SK-N-SH (cell line): ENCODE measurements around the gene ADGRF5. TPM values are rescaled to one million over a fixed set of nuclear protein-coding genes. Genes with fewer than 3 reads are reported as not detected.

ENCODE experiments used
- CTCF ChIA-PET: fragments of 300-600, 350-600 bp; formaldehyde crosslinking; extraction: SDS; loops from one replicate; lab custom pipeline; 2021; lab: Yijun Ruan, JAX
- POLR2A ChIA-PET: fragments of 350-600 bp; sonication (Branson Sonifier 250); formaldehyde crosslinking; extraction: SDS; loops from one replicate; lab custom pipeline; 2020; ENCODE audit warnings: antibody characterized with exemption, inconsistent platforms; lab: Yijun Ruan, JAX
- DNase-seq: peaks from one replicate; pipeline ENCODE4 v3.0.0; 2012
- H2AFZ ChIP-seq: fragments of 200-600 bp; sonication (generic); 2 replicates; pipeline ENCODE4 v1.8.1; 2016; ENCODE audit warnings: antibody characterized with exemption, mild to moderate bottlenecking, low read depth
- H3F3A ChIP-seq: fragments of 200-600 bp; sonication (generic); replicated peaks from 2 replicates; pipeline ENCODE3; 2016; ENCODE audit warnings: antibody characterized with exemption, mild to moderate bottlenecking; ENCODE audit not compliant: insufficient read depth
- H3K27ac ChIP-seq, 2 experiments: fragments of 200-500 bp in 1 of 2; fragments of 200-600 bp in 1 of 2; sonication (Bioruptor generic) in 1 of 2; sonication (generic), shearing (Covaris generic) in 1 of 2; 2 replicates each; pipeline versions ENCODE4 v1.5.1 to v1.6.1; 2014 to 2016; ENCODE audit warnings: low read depth in 2 of 2, inconsistent platforms in 1 of 2, low read length in 1 of 2, mild to moderate bottlenecking in 1 of 2, mixed read lengths in 1 of 2
- H3K27me3 ChIP-seq: fragments of 200-600 bp; sonication (generic), shearing (Covaris generic); 2 replicates; pipeline ENCODE4 v1.6.1; 2016; ENCODE audit warnings: mixed run types; ENCODE audit not compliant: insufficient read depth
- H3K36me3 ChIP-seq, 2 experiments: fragments of 200-500 bp in 1 of 2; fragments of 200-600 bp in 1 of 2; sonication (Bioruptor generic) in 1 of 2; sonication (generic) in 1 of 2; replicated peaks in 1 of 2; 2 replicates each; pipeline versions ENCODE3 to v1.5.1; 2014 to 2016; ENCODE audit warnings: low read length in 1 of 2, mild to moderate bottlenecking in 1 of 2; ENCODE audit not compliant: insufficient read depth in 2 of 2, control insufficient read depth in 1 of 2
- H3K4me1 ChIP-seq, 2 experiments: fragments of 200-500 bp in 1 of 2; fragments of 200-600 bp in 1 of 2; sonication (Bioruptor generic) in 1 of 2; sonication (generic), shearing (Covaris generic) in 1 of 2; 2 replicates each; pipeline versions ENCODE4 v1.5.1 to v1.6.1; 2014 to 2016; ENCODE audit warnings: low read depth in 1 of 2, low read length in 1 of 2, mixed run types in 1 of 2; ENCODE audit not compliant: insufficient read depth in 2 of 2, control insufficient read depth in 1 of 2
- H3K4me2 ChIP-seq: fragments of 200-600 bp; sonication (generic), shearing (Covaris generic); 2 replicates; pipeline ENCODE4 v1.6.1; 2017; ENCODE audit warnings: mixed run types
- H3K4me3 ChIP-seq, 2 experiments: fragments of 200-500 bp in 1 of 2; fragments of 200-600 bp in 1 of 2; sonication (Bioruptor generic) in 1 of 2; sonication (generic), shearing (Covaris generic) in 1 of 2; 2 replicates each; pipeline versions ENCODE4 v1.5.1 to v1.8.1; 2014 to 2016; ENCODE audit warnings: low read depth in 2 of 2, inconsistent platforms in 1 of 2, low read length in 1 of 2, mild to moderate bottlenecking in 1 of 2, mixed read lengths in 1 of 2, moderate library complexity in 1 of 2
- H3K79me2 ChIP-seq: fragments of 200-600 bp; sonication (generic); 2 replicates; pipeline ENCODE4 v1.8.1; 2017; ENCODE audit warnings: mild to moderate bottlenecking; ENCODE audit not compliant: insufficient read depth
- H3K9ac ChIP-seq: fragments of 200-600 bp; sonication (generic); 2 replicates; pipeline ENCODE4 v1.6.1; 2017; ENCODE audit warnings: mixed run types
- H3K9me2 ChIP-seq: fragments of 200-600 bp; sonication (generic); 2 replicates; pipeline ENCODE4 v1.6.1; 2017; ENCODE audit warnings: mixed run types
- H3K9me3 ChIP-seq: fragments of 200-600 bp; sonication (generic); 2 replicates; pipeline ENCODE4 v1.6.1; 2017; ENCODE audit warnings: mixed run types, mild to moderate bottlenecking, moderate library complexity
- H4K20me1 ChIP-seq: fragments of 200-600 bp; sonication (generic); 2 replicates; pipeline ENCODE4 v1.6.1; 2017; ENCODE audit warnings: mild to moderate bottlenecking, mixed run types; ENCODE audit not compliant: insufficient read depth
- ELF1 ChIP-seq: IDR thresholded peaks from 2 replicates; pipeline ENCODE4 v1.4.0; 2012
- EZH2phosphoT487 ChIP-seq: fragments of 200-600 bp; sonication (generic); IDR thresholded peaks from 2 replicates; pipeline ENCODE4 v1.6.1; 2017; ENCODE audit warnings: low read depth, mixed run types, mild to moderate bottlenecking, antibody characterized with exemption, moderate library complexity, borderline replicate concordance
- FOSL2 ChIP-seq: IDR thresholded peaks from 2 replicates; pipeline ENCODE4 v1.4.0; 2012; ENCODE audit warnings: low read depth, mild to moderate bottlenecking, moderate library complexity, borderline replicate concordance
- FOXM1 ChIP-seq: IDR thresholded peaks from 2 replicates; pipeline ENCODE4 v1.4.0; 2012; ENCODE audit warnings: low read depth, mild to moderate bottlenecking
- GABPA ChIP-seq: IDR thresholded peaks from 2 replicates; pipeline ENCODE4 v1.4.0; 2012; ENCODE audit warnings: low read depth, mild to moderate bottlenecking
- JUND ChIP-seq: IDR thresholded peaks from 2 replicates; pipeline ENCODE4 v1.4.0; 2012
- NFIC ChIP-seq: IDR thresholded peaks from 2 replicates; pipeline ENCODE4 v1.4.0; 2012; ENCODE audit warnings: borderline replicate concordance
- NRF1 ChIP-seq: IDR thresholded peaks from 2 replicates; pipeline ENCODE4 v1.6.1; 2012; ENCODE audit warnings: low read depth, mild to moderate bottlenecking, low read length
- RAD21 ChIP-seq: IDR thresholded peaks from 2 replicates; pipeline ENCODE4 v1.6.1; 2012; ENCODE audit warnings: mild to moderate bottlenecking, low read length
- RCOR1 ChIP-seq: fragments of 150-350 bp; IDR thresholded peaks from 2 replicates; pipeline ENCODE4 v1.6.1; 2017; ENCODE audit warnings: antibody characterized with exemption, low read length
- RFX5 ChIP-seq: IDR thresholded peaks from 2 replicates; pipeline ENCODE4 v1.6.1; 2012; ENCODE audit warnings: mild to moderate bottlenecking, improper control_type of control experiment, low read length
- SMC3 ChIP-seq: IDR thresholded peaks from 2 replicates; pipeline ENCODE4 v1.6.1; 2012; ENCODE audit warnings: low read depth, low read length, improper control_type of control experiment
- TAF1 ChIP-seq: IDR thresholded peaks from 2 replicates; pipeline ENCODE4 v1.6.1; 2012; ENCODE audit warnings: low read depth, mild to moderate bottlenecking, low read length, moderate library complexity, borderline replicate concordance
- TCF12 ChIP-seq: IDR thresholded peaks from 2 replicates; pipeline ENCODE4 v1.4.0; 2012
- TEAD4 ChIP-seq: IDR thresholded peaks from 2 replicates; pipeline ENCODE4 v1.4.0; 2012; ENCODE audit warnings: mild to moderate bottlenecking, borderline replicate concordance; ENCODE audit not compliant: insufficient read depth
- USF2 ChIP-seq: fragments of 150-350 bp; IDR thresholded peaks from 2 replicates; pipeline ENCODE4 v1.6.1; 2017; ENCODE audit warnings: antibody characterized with exemption, low read length, low read depth, borderline replicate concordance
- YY1 ChIP-seq: IDR thresholded peaks from 2 replicates; pipeline ENCODE4 v1.4.0; 2012; ENCODE audit warnings: low read depth, mild to moderate bottlenecking
- ZBTB33 ChIP-seq: IDR thresholded peaks from 2 replicates; pipeline ENCODE4 v1.4.0; 2012; ENCODE audit warnings: low read depth, borderline replicate concordance
- WGBS: methylation state at CpG from one replicate; pipeline ENCODE4 v1.1.6; 2017; ENCODE audit warnings: low lambda C conversion rate; 5-methylcytosine and 5-hydroxymethylcytosine counted together
- polyA plus RNA-seq, 3 experiments: library from polyadenylated mRNA; depleted of rRNA; stranded (reverse); fragments of >200 nt; gene quantifications; 2 replicates each; pipeline ENCODE4 v1.2.3, GENCODE V29; 2012
- TF ChIP-seq, protein P1 (sequence below): IDR thresholded peaks from 2 replicates; pipeline ENCODE4 v1.4.0; 2012; ENCODE audit warnings: low read depth
- TF ChIP-seq, protein P2 (sequence below): IDR thresholded peaks from 2 replicates; pipeline ENCODE4 v1.6.1; 2012; ENCODE audit warnings: mild to moderate bottlenecking, low read depth, low read length, moderate library complexity
- TF ChIP-seq, protein P3 (sequence below): IDR thresholded peaks from 2 replicates; pipeline ENCODE4; 2012

Gene ADGRF5
- polyA plus RNA-seq, 1 of the 3 experiments (the other 2 are of a cell fraction): 0.02 TPM

DNA sequence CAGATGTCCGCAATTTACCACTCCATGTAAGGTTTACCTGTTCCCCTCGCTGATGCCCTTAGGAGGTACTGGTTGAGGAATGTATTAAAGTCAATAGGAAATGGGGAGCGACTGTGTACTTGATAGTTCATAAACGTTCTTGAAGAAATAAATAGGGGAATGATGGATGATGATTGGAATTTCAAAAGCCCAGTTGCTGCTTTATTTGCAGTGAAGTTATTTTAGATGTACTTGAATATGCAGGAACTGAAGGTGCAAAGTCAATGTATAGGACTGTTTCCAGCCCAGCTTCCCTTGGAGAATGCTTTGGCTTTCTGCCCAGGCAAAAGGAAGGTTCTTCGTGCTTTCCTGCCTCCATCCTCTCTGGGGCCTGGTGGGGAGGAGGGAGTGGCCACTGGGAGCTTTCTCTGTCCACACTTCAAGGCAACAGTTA is 19.8 kb downstream of the ADGRF5 start:
- CTCF ChIA-PET: interaction anchor here (2.6 kb wide), 1 partner anchor 53 kb away, joined by 8 read pairs; no protein-coding TSS in a partner anchor
- Histone ChIP-seq H3K79me2 (no peaks in the 10 kb centered on the region), H3K9me2 (no peaks in the 10 kb centered on the region), H3K4me1 (no peaks in the 10 kb centered on the region), H3K27ac (no peak overlapping the region), H4K20me1 (no peaks in the 10 kb centered on the region), H2AFZ (no peak overlapping the region), H3K4me2 (no peak overlapping the region), H3K36me3 (no peaks in the 10 kb centered on the region), H3F3A (no peaks in the 10 kb centered on the region), H3K9me3 (no peaks in the 10 kb centered on the region), H3K27me3 (peaks cover 47% of the 10 kb centered on the region; the same call in 1 of the 2 replicates), H3K4me3 (no peak overlapping the region)
- POLR2A ChIA-PET: no interaction called here
- WGBS: 5% methylated on average over 5 of the region's 5 CpGs
- TF ChIP-seq RCOR1: no peak
- TF ChIP-seq FOXM1: no peak
- TF ChIP-seq FOSL2: no peak
- no peak for TF ChIP-seq GABPA
- TF ChIP-seq JUND: no peak
- TF ChIP-seq, protein P1, sequence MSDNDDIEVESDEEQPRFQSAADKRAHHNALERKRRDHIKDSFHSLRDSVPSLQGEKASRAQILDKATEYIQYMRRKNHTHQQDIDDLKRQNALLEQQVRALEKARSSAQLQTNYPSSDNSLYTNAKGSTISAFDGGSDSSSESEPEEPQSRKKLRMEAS: no peak
- TF ChIP-seq YY1: no peak
- TF ChIP-seq NFIC: no peak
- TF ChIP-seq TCF12: no peak
- TF ChIP-seq, protein P2, sequence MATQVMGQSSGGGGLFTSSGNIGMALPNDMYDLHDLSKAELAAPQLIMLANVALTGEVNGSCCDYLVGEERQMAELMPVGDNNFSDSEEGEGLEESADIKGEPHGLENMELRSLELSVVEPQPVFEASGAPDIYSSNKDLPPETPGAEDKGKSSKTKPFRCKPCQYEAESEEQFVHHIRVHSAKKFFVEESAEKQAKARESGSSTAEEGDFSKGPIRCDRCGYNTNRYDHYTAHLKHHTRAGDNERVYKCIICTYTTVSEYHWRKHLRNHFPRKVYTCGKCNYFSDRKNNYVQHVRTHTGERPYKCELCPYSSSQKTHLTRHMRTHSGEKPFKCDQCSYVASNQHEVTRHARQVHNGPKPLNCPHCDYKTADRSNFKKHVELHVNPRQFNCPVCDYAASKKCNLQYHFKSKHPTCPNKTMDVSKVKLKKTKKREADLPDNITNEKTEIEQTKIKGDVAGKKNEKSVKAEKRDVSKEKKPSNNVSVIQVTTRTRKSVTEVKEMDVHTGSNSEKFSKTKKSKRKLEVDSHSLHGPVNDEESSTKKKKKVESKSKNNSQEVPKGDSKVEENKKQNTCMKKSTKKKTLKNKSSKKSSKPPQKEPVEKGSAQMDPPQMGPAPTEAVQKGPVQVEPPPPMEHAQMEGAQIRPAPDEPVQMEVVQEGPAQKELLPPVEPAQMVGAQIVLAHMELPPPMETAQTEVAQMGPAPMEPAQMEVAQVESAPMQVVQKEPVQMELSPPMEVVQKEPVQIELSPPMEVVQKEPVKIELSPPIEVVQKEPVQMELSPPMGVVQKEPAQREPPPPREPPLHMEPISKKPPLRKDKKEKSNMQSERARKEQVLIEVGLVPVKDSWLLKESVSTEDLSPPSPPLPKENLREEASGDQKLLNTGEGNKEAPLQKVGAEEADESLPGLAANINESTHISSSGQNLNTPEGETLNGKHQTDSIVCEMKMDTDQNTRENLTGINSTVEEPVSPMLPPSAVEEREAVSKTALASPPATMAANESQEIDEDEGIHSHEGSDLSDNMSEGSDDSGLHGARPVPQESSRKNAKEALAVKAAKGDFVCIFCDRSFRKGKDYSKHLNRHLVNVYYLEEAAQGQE: no peak
- TF ChIP-seq, all 33 proteins: peak for 0
- no peak overlapping the region for H3K9ac ChIP-seq
- DNase-seq: no peak

GRCh38 chr6:46900266-46900665 is 21.5 kb downstream of the ADGRF5 start:
- H3K4me2 ChIP-seq: no peak overlapping the region
- no peaks in the 10 kb centered on the region for H3F3A ChIP-seq
- peaks cover 50% of the 10 kb centered on the region; the same call in 1 of the 2 replicates for H3K27me3 ChIP-seq
- H2AFZ ChIP-seq: no peak overlapping the region
- H3K79me2 ChIP-seq: no peaks in the 10 kb centered on the region
- DNase-seq: no peak
- CTCF ChIA-PET: interaction anchor here (1.0 to 2.6 kb wide), 2 partner anchors 8 to 52 kb away, joined by 3 to 8 read pairs; no protein-coding TSS in a partner anchor
- no peak overlapping the region for H3K4me3 ChIP-seq
- H3K9me2 ChIP-seq: no peaks in the 10 kb centered on the region
- no peaks in the 10 kb centered on the region for H4K20me1 ChIP-seq
- H3K9ac ChIP-seq: no peak overlapping the region
- no peaks in the 10 kb centered on the region for H3K4me1 ChIP-seq
- POLR2A ChIA-PET: no interaction called here
- H3K27ac ChIP-seq: no peak overlapping the region
- 2% methylated on average over 3 of the region's 3 CpGs for WGBS
- no peaks in the 10 kb centered on the region for H3K36me3 ChIP-seq
- no peaks in the 10 kb centered on the region for H3K9me3 ChIP-seq
- TF ChIP-seq, protein P1: no peak
- no peak for TF ChIP-seq GABPA
- no peak for TF ChIP-seq ZBTB33
- no peak for TF ChIP-seq RCOR1
- TF ChIP-seq TAF1: no peak
- TF ChIP-seq, protein P3, sequence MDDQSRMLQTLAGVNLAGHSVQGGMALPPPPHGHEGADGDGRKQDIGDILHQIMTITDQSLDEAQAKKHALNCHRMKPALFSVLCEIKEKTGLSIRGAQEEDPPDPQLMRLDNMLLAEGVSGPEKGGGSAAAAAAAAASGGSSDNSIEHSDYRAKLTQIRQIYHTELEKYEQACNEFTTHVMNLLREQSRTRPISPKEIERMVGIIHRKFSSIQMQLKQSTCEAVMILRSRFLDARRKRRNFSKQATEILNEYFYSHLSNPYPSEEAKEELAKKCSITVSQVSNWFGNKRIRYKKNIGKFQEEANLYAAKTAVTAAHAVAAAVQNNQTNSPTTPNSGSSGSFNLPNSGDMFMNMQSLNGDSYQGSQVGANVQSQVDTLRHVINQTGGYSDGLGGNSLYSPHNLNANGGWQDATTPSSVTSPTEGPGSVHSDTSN: no peak
- no peak for TF ChIP-seq TCF12
- no peak for TF ChIP-seq FOXM1
- TF ChIP-seq RFX5: no peak
- TF ChIP-seq RAD21: no peak
- TF ChIP-seq TEAD4: no peak
- TF ChIP-seq EZH2phosphoT487: no peak
- TF ChIP-seq JUND: no peak
- TF ChIP-seq NRF1: no peak
- TF ChIP-seq ELF1: no peak
- no peak for TF ChIP-seq USF2
- no peak for TF ChIP-seq SMC3
